Measurements from ENCODE around the gene VAV2.

DNA sequence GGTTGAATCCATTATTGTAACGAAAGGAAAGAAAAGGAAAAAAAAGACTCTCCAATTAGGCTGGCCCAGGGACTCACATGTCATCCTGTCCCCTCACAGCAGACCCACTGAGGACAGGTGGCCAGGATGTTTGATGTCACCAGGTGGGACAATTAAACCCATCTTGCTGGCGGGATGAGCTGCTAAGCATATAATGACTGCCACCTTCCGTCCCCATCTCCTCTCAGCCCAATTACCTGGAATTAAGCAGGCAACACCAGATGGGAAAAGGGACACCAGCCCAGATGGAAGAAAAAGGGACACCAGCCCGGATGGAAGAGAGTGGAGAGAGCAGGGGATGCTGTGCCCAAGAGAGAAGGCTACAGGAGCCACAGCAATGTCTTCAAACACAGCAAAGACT, 137.4 kb downstream of the VAV2 start:
- TF ChIP-seq, protein P1, sequence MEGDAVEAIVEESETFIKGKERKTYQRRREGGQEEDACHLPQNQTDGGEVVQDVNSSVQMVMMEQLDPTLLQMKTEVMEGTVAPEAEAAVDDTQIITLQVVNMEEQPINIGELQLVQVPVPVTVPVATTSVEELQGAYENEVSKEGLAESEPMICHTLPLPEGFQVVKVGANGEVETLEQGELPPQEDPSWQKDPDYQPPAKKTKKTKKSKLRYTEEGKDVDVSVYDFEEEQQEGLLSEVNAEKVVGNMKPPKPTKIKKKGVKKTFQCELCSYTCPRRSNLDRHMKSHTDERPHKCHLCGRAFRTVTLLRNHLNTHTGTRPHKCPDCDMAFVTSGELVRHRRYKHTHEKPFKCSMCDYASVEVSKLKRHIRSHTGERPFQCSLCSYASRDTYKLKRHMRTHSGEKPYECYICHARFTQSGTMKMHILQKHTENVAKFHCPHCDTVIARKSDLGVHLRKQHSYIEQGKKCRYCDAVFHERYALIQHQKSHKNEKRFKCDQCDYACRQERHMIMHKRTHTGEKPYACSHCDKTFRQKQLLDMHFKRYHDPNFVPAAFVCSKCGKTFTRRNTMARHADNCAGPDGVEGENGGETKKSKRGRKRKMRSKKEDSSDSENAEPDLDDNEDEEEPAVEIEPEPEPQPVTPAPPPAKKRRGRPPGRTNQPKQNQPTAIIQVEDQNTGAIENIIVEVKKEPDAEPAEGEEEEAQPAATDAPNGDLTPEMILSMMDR (conservative IDR thresholded peaks at IDR 0.05; ENCODE audit: low read length): no peak
- no peak for TF ChIP-seq EZH2phosphoT487 (IDR thresholded peaks at IDR 0.05; ENCODE audit: borderline replicate concordance, low read depth, low read length)
